Stimulated activated CD8-positive, alpha-beta memory T cell treated with anti-CD3 and anti-CD28 coated beads, Interleukin-15, amount 100 ng/mL, for 24 hours (primary cell): ENCODE results near the gene LIMK2.

Source experiments
- DNase-seq: peaks from one replicate; pipeline ENCODE4 v3.0.0-alpha.2; 2020; ENCODE audit warnings: low read depth

The LIMK2 gene

DNA sequence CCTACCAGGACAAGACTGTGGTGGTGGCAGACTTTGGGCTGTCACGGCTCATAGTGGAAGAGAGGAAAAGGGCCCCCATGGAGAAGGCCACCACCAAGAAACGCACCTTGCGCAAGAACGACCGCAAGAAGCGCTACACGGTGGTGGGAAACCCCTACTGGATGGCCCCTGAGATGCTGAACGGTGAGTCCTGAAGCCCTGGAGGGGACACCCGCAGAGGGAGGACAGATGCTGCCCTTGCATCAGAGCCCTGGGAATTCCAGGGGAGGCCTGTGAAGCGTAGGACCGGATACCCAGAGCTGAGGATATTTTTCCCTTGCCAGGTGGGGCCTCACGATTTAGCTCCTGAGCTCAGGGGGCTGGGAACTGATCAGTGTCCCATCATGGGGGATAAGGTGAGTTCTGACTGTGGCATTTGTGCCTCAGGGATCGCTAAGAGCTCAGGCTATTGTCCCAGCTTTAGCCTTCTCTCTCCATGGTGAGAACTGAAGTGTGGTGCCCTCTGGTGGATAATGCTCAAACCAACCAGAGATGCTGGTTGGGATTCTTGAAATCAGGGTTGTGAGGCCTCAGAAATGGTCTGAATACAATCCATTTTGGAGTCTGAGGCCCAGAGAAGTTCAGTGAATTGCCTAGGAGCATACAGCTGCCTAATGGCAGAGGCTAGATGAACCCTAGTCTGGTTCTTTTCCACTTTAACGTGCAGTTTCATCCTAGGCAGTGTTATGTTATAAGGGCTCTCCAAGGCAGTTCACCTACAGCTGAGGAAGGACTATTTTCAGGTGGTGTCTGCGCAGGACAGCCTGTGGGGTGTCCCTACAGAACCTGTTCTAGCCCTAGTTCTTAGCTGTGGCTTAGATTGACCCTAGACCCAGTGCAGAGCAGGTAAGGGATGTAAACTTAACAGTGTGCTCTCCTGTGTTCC lies 60.7 kb downstream of the LIMK2 start:
- no peak for DNase-seq

- DNase-seq = no peak
These were observed 61.9 kb downstream of the LIMK2 start for GRCh38 chr22:31274017-31274416.

- no peak for DNase-seq
These were observed 62.9 kb downstream of the LIMK2 start for GRCh38 chr22:31275018-31275417.

DNA sequence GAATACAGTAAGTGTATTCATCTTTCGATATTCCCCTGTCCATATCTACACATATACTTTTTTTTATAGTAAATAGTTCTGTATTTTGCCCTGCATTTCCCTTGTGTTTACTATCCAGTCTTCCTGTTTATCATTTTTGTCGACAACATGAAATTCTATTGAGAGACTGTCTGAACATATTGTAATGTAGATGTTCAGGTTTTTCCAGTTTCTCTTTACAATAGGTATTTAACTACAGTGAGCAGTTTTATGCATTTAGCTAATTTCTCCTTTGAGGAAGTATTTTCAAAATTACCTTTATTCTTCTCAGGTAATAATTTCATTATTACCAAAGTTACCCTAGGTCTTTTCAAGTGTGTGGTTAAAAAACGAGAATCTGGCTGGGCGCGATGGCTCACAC lies 63.5 kb downstream of the LIMK2 start:
- DNase-seq = no peak

DNA sequence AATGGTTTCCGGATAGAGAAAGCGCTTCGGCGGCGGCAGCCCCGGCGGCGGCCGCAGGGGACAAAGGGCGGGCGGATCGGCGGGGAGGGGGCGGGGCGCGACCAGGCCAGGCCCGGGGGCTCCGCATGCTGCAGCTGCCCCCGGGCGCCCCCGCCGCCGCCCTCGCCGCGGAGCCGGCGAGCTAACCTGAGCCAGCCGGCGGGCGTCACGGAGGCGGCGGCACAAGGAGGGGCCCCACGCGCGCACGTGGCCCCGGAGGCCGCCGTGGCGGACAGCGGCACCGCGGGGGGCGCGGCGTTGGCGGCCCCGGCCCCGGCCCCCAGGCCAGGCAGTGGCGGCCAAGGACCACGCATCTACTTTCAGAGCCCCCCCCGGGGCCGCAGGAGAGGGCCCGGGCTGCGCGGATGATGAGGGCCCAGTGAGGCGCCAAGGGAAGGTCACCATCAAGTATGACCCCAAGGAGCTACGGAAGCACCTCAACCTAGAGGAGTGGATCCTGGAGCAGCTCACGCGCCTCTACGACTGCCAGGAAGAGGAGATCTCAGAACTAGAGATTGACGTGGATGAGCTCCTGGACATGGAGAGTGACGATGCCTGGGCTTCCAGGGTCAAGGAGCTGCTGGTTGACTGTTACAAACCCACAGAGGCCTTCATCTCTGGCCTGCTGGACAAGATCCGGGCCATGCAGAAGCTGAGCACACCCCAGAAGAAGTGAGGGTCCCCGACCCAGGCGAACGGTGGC lies 64.5 kb downstream of the LIMK2 start:
- DNase-seq = no peak

DNA sequence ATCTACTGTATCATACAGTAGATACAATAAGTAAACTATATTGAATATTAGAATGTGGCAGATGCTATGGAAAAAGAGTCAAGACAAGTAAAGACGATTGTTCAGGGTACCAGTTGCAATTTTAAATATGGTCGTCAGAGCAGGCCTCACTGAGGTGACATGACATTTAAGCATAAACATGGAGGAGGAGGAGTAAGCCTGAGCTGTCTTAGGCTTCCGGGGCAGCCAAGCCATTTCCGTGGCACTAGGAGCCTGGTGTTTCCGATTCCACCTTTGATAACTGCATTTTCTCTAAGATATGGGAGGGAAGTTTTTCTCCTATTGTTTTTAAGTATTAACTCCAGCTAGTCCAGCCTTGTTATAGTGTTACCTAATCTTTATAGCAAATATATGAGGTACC lies 65.6 kb downstream of the LIMK2 start:
- DNase-seq = no peak

- no peak for DNase-seq
These were observed 66.1 kb downstream of the LIMK2 start for GRCh38 chr22:31278151-31278621.

- no peak for DNase-seq
These were observed 66.7 kb downstream of the LIMK2 start for GRCh38 chr22:31278626-31279326.

DNA sequence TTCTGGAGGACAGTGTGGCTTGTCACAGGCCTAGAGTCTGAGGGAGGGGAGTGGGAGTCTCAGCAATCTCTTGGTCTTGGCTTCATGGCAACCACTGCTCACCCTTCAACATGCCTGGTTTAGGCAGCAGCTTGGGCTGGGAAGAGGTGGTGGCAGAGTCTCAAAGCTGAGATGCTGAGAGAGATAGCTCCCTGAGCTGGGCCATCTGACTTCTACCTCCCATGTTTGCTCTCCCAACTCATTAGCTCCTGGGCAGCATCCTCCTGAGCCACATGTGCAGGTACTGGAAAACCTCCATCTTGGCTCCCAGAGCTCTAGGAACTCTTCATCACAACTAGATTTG lies 67.2 kb downstream of the LIMK2 start:
- DNase-seq = no peak

DNA sequence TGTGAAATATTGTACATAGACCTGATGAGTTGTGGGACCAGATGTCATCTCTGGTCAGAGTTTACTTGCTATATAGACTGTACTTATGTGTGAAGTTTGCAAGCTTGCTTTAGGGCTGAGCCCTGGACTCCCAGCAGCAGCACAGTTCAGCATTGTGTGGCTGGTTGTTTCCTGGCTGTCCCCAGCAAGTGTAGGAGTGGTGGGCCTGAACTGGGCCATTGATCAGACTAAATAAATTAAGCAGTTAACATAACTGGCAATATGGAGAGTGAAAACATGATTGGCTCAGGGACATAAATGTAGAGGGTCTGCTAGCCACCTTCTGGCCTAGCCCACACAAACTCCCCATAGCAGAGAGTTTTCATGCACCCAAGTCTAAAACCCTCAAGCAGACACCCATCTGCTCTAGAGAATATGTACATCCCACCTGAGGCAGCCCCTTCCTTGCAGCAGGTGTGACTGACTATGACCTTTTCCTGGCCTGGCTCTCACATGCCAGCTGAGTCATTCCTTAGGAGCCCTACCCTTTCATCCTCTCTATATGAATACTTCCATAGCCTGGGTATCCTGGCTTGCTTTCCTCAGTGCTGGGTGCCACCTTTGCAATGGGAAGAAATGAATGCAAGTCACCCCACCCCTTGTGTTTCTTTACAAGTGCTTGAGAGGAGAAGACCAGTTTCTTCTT lies 67.9 kb downstream of the LIMK2 start:
- DNase-seq = no peak

- DNase-seq = no peak
These were observed 69.6 kb downstream of the LIMK2 start for GRCh38 chr22:31281733-31282132.

DNA sequence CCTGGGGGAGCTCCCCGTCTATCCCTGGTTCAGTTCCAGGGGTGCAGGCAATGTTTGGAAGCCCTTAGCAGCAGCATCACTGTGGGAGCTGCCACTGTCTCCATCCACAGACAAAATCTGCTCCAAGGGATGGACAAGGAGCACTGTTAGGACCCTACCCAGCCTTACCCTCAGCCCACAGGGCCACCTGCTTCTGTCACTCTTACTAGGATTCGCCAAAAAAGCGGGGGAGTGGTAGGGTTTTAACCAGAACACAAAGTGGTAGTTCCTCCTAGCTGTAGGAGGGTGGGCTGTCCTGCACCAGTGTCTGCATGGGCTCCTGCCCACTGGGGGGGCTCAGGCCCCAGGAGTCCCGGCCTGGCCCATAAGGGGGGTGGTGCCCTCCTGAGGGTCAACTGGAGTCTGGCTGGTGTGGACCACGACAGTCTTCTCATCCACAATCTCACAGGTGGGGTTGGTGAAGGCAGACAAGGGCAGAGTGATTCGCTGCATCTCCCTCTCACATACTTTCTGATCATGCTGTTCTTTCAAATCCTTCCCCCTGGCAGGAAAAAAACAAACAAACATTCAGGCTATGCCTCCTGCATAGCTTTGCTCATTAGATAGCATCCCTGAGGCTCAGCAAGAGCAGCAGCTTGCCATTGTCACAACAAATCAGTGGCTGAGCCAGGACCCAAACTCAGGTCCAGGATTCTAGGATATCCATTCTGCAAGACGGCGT lies 70.8 kb downstream of the LIMK2 start:
- no peak for DNase-seq

DNA sequence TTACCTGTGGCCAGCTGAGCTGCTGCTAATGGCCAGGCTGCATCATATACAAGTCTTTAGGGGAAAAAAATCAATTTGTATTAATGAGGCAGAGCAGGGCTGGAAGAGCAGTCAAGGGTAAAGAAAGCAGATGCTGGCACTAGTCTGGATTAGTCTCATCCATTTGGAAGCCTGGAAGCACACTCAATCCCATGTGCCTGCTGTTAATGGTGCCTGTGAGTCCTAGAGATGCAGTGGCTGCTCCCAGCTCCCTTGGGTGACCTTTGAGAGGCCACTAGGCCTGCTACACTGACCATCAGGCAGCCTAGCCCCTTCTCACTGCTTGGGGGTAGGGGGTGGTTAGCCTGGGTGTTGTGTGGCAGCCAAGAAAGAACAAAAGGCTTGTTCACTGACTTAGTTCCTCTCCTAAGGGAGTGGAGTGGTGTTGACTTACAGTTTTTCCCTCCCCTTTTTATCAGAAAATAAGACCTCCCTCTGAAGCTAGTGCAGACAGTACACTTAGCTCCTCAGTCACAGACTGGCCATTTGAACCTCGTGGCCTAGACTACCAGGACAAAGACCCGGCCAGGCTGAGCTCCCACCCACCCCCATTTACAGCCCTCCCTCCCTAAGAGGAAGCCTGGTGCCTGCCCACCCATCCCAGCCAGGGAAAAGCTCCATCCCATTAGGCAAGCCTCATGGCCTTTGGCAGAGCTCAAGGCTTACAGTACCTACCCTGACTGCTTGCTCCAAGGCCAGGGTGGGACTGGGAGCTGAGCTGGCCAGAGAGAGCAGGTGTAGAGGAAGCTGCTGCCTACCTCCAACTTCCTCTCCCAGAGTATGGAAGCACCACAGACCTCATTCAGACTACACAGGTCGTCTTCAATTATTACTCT lies 72.4 kb downstream of the LIMK2 start:
- DNase-seq = no peak

- DNase-seq = no peak
These were observed 74.5 kb downstream of the LIMK2 start for GRCh38 chr22:31286360-31287255.

GRCh38 chr22:31287818-31288495 lies 75.9 kb downstream of the LIMK2 start:
- no peak for DNase-seq

DNA sequence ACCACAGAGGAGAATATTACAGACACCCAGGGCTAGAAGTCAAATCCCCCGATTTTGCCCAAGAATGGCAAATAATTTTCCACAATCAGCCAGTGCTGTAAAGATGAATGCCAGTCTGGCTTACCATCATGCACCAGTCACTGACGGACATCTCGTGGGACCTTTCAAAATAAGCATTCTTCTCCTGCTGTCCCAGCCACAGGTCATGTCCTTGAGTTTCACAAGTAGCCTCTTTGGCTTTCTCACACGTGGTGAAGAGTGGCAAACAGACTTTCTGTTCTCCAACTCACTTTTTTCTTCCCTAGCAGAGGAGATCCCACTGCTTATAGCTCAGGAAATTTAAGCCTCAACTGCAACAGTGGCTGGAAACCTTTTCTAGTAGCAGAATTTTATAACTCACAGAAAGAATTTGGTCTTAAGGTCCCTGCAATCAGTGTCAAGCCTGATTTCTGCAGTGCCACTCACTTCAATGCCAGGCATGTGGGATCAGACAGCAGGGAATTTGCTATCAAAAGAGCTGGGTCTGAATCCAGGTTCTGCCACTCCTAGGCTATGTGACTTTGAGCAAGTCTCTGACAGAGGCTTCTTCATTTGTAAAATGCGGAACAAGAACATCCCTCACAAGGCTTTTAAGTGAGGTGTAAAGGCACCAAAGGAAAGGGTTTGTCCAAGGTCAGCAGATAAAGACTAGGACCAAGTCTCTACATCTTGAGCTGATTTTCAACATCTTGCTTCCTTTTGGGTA lies 76.6 kb downstream of the LIMK2 start:
- DNase-seq = no peak

GRCh38 chr22:31289344-31289743 lies 77.2 kb downstream of the LIMK2 start:
- DNase-seq = no peak
